HG03354 (cell line): ENCODE results near the gene SMIM29.

Experiments
- ATAC-seq: cut with Tn5 transposase; IDR thresholded peaks from one replicate; pipeline ENCODE4 v1.9.1; 2021; ENCODE audit warnings: mild to moderate bottlenecking; ENCODE audit not compliant: unreplicated experiment, poor library complexity, severe bottlenecking

SMIM29 gene

GRCh38 chr6:34200340-34200971 is 48.4 kb downstream of the SMIM29 start:
- no peak for ATAC-seq

GRCh38 chr6:34196833-34197195 is 52.0 kb downstream of the SMIM29 start:
- ATAC-seq, result no peak
